ENCODE results near the gene RIOK3.
"Not testable (repeated sequence)": the region's sequence is repeated elsewhere in the genome, so short reads cannot be mapped to it uniquely, and the experiment has no call there.

RIOK3 gene

GRCh38 chr18:23452347-23452727, 750 bp upstream of the RIOK3 start:
- no peak for DNase-seq (ENCODE audit: low read depth)

GRCh38 chr18:23453680-23454058, 582 bp downstream of the RIOK3 start:
- DNase-seq (ENCODE audit: low read depth): no peak

- no peak for DNase-seq (ENCODE audit: low read depth)
Measured at GRCh38 chr18:23456835-23457234, 3.7 kb downstream of the RIOK3 start.

- DNase-seq (ENCODE audit: low read depth): no peak
Measured at GRCh38 chr18:23458830-23459529, 5.9 kb downstream of the RIOK3 start.

GRCh38 chr18:23459530-23459921, 6.4 kb downstream of the RIOK3 start:
- DNase-seq (ENCODE audit: low read depth): no peak

- no peak for DNase-seq (ENCODE audit: low read depth)
Measured at GRCh38 chr18:23460285-23461273, 7.5 kb downstream of the RIOK3 start.

- DNase-seq (ENCODE audit: low read depth): no peak
Measured at GRCh38 chr18:23462876-23463275, 9.8 kb downstream of the RIOK3 start.

- DNase-seq (ENCODE audit: low read depth): no peak
Measured at GRCh38 chr18:23468753-23469459, 15.8 kb downstream of the RIOK3 start.

GRCh38 chr18:23470620-23471387, 17.7 kb downstream of the RIOK3 start:
- DNase-seq (ENCODE audit: low read depth): no peak

GRCh38 chr18:23471486-23471885, 18.4 kb downstream of the RIOK3 start:
- DNase-seq (ENCODE audit: low read depth): no peak

- no peak for DNase-seq (ENCODE audit: low read depth)
Measured at GRCh38 chr18:23479829-23480505, 26.9 kb downstream of the RIOK3 start.

- DNase-seq (ENCODE audit: low read depth): no peak
Measured at GRCh38 chr18:23484561-23485182, 31.6 kb downstream of the RIOK3 start.

GRCh38 chr18:23485386-23485785, 32.3 kb downstream of the RIOK3 start:
- no peak for DNase-seq (ENCODE audit: low read depth)

- peak; percentile 31 for DNase-seq (ENCODE audit: low read depth)
Measured at GRCh38 chr18:23487738-23488570, 34.9 kb downstream of the RIOK3 start.

- not testable (repeated sequence) for DNase-seq (ENCODE audit: low read depth)
Measured at GRCh38 chr18:23489586-23489985, 36.5 kb downstream of the RIOK3 start.

GRCh38 chr18:23493654-23494053, 40.6 kb downstream of the RIOK3 start:
- no peak for DNase-seq (ENCODE audit: low read depth)

- DNase-seq (ENCODE audit: low read depth): no peak
Measured at GRCh38 chr18:23494992-23495391, 41.9 kb downstream of the RIOK3 start.

- DNase-seq (ENCODE audit: low read depth): no peak
Measured at GRCh38 chr18:23495723-23496440, 42.8 kb downstream of the RIOK3 start.

- DNase-seq (ENCODE audit: low read depth): no peak
Measured at GRCh38 chr18:23498117-23498516, 45.0 kb downstream of the RIOK3 start.
